Ammon's horn (tissue), 1 donor: ENCODE results near the gene GASK1A.

Experiments used
- DNase-seq: peaks from one replicate; pipeline ENCODE4 v3.0.0-alpha.2; 2016; ENCODE audit warnings: low spot score

The GASK1A gene

GRCh38 chr3:43090238-43090637, 111.1 kb downstream of the GASK1A start:
- DNase-seq = no peak

GRCh38 chr3:43091481-43091880, 112.4 kb downstream of the GASK1A start:
- no peak for DNase-seq

- DNase-seq = no peak
These were observed 113.9 kb downstream of the GASK1A start for GRCh38 chr3:43093006-43093405.

- no peak for DNase-seq
These were observed 114.9 kb downstream of the GASK1A start for GRCh38 chr3:43093974-43094373.

GRCh38 chr3:43094381-43094780, 115.3 kb downstream of the GASK1A start:
- no peak for DNase-seq

- no peak for DNase-seq
These were observed 115.7 kb downstream of the GASK1A start for GRCh38 chr3:43094851-43095250.

GRCh38 chr3:43095370-43095769, 116.3 kb downstream of the GASK1A start:
- DNase-seq = no peak

GRCh38 chr3:43096761-43097160, 117.7 kb downstream of the GASK1A start:
- DNase-seq = no peak

GRCh38 chr3:43097400-43098080, 118.4 kb downstream of the GASK1A start:
- DNase-seq = no peak

- no peak for DNase-seq
These were observed 119.7 kb downstream of the GASK1A start for GRCh38 chr3:43098761-43099160.

- DNase-seq = no peak
These were observed 123.8 kb downstream of the GASK1A start for GRCh38 chr3:43102773-43103480.

- no peak for DNase-seq
These were observed 124.9 kb downstream of the GASK1A start for GRCh38 chr3:43104039-43104438.

- DNase-seq = no peak
These were observed 125.8 kb downstream of the GASK1A start for GRCh38 chr3:43104660-43105595.

- peak; percentile 93 for DNase-seq
These were observed 126.6 kb downstream of the GASK1A start, which contains the start of gene POMGNT2 for GRCh38 chr3:43105596-43106292. POMGNT2 (minus strand) TSS chr3:43106079; CDS start chr3:43081431, 24,648 bp downstream.

GRCh38 chr3:43106293-43106628, 127.2 kb downstream of the GASK1A start:
- no peak for DNase-seq
